Stimulated activated CD8-positive, alpha-beta memory T cell treated with anti-CD3 and anti-CD28 coated beads, Interleukin-15, amount 100 ng/mL, for 24 hours (primary cell): ENCODE measurements around the gene TSPOAP1.

Source experiments
- DNase-seq: peaks from one replicate; pipeline ENCODE4 v3.0.0-alpha.2; 2020; ENCODE audit warnings: low read depth

Gene TSPOAP1

DNA sequence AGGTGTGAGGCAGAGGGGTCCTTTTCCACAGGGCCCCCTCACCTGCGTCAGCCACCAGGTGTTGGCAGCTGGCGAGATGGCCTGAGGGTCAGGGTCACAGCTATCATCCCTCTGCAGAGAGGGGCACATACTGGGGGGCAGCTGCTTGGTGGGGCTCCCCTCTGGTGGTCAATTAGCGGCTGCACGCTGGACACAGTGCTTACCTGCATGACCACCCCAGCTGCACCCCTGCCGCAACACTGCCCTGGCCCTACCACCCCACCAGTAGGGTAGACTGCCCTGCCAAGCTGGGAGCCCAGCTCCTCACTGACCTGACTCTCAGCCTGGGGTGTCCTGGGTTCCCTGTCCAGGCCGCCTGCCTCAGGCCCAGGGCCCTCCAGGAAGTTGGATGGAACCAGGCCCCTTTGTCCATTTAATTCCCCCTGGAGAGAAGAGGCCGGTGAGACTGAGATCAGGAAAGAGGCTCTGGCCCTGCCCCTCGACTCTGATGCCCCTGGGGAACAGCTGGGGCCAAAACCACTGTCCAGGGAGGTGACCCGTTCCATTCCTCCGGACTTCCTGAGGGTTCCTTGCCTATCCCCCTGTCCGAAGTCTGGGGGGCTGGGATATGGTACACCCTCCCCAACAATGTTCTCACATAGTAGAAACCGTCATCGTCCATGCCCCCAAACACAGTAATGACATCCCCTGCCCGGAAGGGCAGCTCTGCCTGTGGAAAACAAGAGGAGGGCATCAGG is 23.7 kb downstream of the TSPOAP1 start:
- no peak for DNase-seq

DNA sequence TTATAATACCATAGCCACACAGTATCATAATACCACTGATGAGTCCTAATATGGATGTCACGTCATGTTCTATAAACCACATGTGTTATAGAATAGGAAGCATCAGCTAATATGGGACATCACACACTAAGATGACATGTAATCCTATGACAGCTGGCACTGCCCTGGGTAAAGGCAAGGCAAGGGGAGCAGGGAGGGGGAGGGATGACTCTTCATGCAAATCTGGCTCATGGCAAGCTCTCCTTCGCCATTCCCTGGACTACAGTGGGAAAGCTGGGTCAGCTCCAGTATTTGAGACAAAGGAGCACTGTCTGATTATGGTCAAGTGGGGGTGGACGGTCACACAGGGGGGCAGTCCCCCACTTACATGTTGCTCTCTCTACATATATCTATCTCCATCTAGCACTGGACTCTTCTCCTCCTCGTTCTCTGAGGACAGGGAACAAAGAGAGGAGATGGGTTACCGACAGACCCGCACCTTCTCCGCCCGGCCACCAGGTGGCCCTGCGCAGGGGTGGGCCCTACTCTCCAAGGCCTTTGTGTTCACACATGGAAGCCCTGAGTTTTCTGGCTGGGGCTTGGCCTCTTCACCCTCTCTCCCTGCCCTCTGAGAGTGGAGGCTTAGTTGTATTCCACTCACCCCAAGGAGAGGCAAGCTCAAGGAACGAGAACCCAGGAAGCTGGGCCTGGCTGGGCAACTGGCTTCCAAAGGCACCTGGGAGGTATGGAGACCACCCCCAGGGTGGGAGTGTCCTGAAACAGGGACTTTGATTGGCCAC is 24.4 kb downstream of the TSPOAP1 start:
- no peak for DNase-seq

DNA sequence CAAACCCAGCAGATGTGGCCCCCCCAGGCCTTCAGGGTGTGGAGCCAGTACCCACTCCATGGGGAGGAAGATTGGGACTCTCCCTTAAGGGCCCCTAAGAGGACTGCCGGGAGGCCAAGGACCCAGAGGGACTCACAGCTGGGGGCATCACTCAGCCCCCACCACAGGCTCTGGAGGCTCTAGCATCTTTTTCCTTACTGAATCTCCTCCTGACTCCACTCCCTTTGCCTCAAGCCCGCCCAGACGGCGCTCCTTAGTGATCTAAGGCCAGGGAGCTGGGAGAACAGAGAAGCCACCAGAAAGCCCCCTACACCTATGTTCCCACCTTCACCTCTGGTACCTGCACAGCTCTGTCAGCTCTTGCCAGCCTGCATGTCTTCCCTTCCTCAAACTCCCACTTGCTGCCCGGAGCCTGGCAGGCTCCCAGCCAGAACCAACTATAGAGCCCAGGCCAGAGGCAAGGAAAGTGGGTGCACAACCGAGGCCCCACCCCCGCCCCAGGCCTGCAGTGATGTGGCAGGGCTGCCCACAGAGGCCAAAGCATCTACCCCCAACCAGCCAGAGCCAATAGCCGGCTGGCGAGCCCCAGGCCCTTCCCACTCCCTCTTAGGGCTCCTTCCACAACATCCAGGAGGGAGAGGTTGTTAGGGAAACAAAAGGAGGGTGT is 25.5 kb downstream of the TSPOAP1 start:
- DNase-seq: no peak

DNA sequence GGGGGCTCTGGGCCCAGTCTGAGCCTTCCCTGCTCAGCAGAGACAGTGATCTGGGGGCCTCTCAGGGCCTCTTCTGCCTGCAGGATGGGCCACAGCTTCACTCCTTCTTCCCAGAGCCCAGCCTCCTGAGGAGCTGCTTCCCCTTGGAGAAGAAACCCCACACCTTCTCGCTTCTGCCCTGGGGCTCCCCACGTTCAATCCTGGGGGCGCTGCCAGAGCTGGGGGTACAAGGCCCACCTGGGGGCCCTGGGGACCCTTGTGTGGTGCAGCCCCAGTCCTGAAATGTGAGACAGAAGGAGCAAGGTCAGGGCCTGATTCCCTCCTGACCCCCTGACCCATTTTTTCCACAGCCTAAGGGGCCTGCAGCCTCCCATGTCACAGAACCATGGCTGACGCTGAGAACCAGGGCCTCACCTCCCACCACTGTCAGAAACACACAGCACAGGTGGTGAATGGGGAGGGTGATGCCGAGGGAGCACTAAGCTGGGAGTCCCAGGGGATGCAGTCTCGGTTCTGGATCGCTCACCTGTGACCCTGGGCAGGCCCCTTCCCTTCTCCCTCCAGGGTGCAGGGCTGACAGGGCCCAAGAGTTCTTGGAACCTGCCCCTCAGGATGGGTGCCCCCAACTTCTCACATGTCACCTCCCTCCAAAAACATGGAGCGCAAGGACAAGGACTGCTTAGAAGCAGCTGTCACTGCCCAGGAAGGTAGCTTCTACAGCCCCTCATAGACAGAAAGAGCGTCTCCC is 26.2 kb downstream of the TSPOAP1 start:
- DNase-seq: no peak

DNA sequence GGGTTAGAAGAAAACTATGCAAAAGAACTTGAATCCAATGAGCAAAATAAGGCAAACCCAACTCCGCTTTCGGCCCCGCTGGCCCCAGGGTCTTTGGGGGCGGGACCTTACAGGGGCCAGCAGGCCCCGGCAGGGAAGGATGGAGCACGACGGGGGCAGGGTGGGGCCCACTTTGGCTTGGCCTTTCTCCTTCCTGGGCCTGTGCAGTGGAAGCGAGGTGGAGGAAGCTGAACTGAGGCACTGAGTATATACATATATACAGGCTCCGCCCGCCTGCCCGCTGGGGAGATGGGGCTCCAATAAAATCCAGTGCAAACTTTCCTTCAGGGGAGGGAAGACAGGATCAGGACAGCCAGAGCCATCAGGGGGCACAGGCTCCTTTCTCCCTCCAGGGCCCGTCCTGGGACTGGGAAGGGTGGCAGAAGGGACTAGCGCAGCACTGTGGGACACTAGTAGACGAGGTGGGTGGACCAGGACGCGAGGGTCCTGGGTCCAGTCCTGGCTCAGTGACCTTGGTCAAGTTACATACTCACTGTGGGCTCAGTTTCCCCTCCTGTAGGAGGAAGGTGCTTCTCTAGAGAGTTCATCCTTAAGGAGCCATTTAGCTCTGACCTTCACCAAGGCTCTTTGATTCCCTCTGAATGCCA is 27.0 kb downstream of the TSPOAP1 start:
- no peak for DNase-seq

DNA sequence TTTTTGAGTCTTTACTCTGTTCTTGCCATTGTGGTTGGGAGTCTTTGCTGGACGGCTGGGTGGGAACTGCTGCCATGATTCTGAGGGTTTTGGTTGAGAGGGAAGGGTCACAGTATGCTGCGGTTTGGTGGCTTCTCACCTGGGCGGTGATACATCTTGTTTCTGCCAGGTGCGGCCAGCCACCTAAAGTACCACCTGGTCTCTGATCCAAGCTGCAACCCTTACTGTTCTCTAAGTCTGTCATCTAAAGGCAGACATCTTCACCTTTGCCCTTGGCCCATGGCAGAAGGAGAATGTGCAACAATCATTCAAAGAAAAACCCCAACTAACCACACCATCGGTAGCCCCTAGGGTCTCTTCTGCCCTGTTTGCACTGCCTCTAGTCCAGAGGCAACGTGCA is 28.3 kb downstream of the TSPOAP1 start:
- no peak for DNase-seq

DNA sequence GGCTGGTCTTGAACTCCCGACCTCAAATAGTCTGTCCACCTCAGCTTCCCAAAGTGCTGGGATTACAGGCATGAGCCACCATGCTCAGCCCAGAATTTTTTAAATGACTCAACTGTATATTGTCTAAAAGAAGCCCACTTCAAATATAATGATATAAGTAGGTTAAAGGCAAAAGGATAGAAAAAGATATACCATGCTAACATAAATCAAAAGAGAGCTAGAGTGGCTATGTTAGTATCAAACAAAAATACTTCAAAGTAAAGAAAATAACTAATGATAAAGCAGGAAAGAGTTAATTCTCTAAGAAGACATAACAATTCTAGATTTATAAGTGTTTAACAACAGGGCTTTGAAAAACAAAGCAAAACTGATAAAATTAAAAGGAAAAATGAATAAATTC is 34.6 kb downstream of the TSPOAP1 start:
- no peak for DNase-seq

DNA sequence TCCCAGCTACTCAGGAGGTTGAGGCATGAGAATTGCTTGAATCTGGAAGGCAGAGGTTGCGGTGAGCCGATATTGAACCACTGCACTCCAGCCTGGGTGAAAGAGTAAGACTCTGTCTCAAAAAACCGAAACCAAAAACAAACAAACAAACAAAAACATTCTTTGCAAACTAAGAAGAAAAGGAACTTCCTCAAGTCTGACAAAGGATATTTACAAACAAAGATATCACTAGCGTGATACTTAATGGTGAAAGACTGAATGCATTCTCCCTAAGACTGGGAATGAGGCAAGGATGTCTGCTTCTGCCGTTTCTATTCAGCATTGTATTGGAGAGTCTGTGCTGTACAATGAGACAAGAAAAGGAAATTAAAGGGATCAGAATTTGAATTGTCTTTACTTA is 37.3 kb downstream of the TSPOAP1 start:
- no peak for DNase-seq

- no peak for DNase-seq
Observed at GRCh38 chr17:58289869-58290268, 38.7 kb downstream of the TSPOAP1 start.

GRCh38 chr17:58285422-58285810 is 43.2 kb downstream of the TSPOAP1 start:
- DNase-seq: no peak

- no peak for DNase-seq
Observed at GRCh38 chr17:58284613-58285421, 43.8 kb downstream of the TSPOAP1 start.

DNA sequence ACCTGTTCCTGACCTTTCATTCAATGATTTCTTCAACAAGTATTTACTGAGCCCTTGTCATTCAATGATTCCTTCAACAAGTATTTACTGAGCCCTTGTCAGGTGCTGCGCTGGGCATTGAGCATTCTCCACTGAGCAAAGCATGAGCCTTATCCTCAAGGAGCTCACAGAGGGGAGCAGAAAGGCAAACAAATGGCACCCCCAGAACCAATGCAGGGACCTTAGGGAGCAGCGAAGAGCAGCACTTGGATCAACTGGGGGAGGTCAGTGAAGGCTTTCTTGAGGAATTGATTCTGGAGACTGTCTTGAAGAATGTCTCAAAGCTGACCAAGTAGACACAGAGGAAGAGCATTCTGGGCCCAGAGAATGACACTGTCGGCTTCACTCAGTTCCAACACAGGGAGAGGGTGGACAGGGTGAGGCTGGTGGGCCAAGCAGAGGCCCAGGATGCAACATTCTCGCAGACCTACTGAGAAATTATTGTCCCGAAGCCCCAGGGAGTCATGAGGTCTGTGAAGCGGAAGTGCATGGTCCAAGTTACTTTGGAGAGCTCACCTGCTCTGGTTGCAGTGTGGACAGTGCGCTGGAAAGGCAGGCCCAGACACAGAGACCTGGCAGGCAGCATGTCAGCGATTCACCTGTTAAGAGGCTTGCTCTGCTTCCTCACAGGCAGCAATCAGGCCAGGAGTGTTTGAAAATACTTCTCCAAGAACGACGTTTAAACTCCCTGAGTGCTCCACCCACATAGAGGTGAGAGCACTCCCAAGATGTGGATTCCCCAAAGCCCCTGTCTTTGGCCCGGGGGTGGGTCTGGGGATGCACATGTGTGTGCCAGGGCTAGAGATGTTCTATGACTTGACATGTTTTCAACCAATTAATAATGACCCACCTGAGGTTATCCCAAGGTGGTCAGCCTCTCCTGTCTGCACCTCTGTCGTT is 44.7 kb downstream of the TSPOAP1 start:
- no peak for DNase-seq

DNA sequence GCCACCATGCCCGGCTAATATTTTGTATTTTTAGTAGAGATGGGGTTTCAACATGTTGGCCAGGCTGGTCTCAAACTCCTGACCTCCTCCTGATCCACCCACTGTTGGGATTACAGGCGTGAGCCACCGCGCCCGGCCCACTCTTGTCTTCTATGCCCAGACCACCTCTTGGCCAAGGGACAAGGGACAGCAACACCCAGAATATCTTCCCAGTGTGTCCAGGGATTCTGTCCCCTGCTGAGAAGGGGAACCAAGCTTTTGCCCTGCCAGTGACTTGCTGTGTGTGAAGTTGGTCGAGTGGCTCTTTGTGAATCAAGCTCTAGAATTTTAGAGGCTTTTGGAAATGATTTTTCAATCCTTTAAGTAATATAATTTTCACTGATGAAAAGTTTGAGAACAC is 46.2 kb downstream of the TSPOAP1 start:
- DNase-seq: no peak

DNA sequence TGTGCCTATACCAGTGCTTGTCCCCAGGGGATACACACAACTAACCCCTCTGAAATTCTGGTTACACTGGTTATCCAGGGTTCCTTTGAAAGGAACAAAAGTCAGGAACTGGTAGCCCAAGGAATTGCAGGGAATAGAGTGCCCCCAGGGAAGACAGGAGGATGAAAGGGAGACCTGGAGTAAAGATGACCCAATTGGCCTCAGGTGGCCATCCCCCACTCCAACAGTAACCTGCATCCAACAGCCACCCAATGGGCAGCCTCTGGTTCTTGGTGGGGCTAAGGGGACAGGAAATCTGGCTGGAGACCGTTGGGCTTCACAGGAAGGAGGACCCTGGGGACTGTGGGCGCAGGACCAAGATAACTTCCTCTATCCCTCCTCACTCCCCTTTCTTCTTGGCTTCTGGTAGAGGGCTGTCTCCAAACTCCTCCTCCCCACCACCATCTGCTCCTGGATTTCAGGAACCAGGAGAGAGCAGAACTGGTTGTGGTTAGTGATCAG is 47.0 kb downstream of the TSPOAP1 start:
- DNase-seq: no peak

DNA sequence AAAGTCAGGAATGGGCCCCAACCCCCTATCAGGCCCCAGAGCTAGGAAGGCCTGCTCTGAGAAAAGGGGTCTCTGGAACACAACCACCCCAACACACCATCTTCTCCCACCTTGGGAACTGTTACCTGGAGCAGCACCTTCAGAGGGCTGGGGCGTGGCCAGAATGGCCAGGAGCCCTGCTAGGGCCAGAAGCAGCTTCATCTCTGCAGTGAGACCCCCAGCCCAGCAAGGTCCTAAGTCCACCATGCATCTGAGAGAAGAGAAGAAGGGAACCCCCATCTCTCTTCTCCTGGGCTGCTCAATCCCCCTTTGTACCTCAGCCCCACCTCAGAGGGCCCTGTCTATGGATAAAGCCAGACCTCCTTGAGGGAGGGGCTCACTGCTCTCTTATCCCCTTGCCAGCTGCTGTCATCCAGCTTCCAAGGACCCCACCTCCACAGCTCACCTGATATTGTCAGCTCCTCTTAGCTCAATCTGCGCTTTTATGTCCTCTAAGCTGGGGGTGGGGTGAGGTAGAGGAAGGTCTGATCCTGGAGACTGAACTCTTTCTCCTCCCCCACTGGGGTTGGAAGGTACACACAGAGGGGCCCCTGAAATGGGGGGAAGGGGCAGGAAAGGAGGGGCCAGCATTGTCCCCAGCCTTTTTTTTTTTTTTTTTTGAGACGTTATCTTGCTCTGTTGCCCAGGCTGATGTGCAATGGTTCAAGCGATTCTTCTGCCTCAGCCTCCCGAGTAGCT is 47.9 kb downstream of the TSPOAP1 start, which contains the start of gene MPO:
MPO (minus strand) TSS at position 456 of the 738 bp plus-strand sequence; CDS start at position 279, 177 bp downstream.
- DNase-seq: no peak

DNA sequence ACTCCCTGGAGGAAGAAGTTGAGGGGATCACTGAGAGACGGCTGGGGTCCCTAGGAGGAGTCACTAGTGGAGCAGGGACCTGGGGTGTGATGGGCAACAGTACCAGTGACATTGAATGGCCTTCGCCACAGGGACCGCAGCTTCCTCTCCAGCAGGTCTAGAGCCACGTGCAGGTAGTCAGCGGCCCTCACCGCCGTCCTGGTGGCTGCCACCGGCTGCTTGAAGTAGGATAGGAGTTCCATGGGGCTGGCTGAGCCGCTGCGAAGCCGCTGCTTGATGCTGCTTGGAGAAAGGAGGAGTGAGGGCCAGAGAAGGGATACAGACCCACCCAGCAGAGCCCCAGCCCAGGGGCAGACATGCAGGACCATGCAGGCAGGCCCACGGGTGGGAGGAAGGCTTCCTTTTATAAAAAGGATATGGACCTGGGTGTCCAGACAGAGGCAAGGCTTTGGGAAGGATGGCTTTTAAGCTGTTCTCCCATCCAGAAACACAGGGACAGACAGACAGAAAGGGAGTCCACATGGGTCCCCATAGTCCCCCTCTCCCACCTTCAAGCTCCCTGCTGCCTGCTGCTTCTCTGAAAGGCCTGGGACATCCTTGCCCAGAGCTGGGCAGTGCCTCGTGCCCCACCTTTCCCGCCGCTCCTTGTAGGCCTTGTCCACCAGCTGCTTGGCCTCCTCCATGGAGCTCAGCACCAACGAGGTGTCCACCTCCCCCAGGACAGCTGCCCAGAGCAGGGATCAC is 48.7 kb downstream of the TSPOAP1 start:
- no peak for DNase-seq

DNA sequence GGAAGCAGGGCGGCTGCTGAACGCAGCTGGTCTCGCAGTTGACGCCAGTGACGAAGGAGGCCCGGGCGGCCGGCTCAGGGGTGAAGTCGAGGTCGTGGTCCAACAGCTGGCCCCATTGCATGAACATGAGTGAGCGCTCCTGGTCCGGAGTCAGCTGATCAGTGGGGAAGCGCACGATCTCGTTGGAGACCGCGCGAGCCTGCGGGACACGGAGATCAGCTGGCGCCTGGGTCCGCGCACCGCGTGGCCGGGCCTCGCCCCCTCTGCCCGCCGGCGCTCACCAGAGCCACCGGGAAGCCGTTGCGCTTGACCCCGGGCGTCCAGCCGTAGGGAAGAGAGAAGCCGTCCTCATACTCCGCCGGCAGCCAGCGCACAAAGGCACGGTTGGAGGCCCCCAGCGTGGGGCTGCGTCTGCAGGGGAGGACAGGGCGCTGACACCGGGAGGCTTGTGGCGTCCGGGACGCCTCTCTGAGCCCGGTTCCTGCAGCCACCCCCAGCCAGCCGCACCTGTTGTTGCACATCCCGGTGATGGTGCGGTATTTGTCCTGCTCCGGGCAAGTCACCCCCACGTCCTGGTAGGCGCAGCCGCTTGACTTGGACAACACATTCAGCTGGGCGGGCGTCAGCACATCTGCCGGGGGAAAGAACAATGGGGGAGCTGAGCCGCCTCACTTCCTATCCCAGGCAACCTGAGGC is 49.4 kb downstream of the TSPOAP1 start:
- DNase-seq: no peak

- DNase-seq: no peak
Observed at GRCh38 chr17:58278661-58279015, 50.0 kb downstream of the TSPOAP1 start.
